NCI-H2171 (cell line): ENCODE data around the gene ZBTB7A.

Source experiments
- DNase-seq: peaks from one replicate; lab custom pipeline; 2025; lab: John Stamatoyannopoulos, UW

The ZBTB7A gene

DNA sequence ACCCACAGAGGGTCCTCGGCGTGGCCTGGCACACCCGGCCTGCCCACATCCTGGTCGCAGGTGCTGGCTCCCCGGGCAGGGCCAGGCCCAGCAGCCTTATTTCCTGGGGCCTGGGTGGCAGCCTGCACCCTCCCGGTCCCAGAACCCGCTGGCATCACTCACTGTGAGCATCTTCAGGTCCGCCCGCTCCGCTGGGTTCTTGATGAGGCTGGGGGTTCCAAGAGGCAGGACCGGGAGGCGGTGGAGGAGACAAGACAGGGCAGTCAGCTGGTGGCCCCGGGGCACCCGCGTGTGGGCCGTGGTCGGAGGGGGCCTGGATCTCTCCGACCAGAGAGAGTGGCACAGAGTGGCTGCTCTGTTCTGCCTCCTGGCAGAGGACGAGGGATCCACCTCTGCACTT lies 27.6 kb upstream of the ZBTB7A start:
- DNase-seq: no peak

DNA sequence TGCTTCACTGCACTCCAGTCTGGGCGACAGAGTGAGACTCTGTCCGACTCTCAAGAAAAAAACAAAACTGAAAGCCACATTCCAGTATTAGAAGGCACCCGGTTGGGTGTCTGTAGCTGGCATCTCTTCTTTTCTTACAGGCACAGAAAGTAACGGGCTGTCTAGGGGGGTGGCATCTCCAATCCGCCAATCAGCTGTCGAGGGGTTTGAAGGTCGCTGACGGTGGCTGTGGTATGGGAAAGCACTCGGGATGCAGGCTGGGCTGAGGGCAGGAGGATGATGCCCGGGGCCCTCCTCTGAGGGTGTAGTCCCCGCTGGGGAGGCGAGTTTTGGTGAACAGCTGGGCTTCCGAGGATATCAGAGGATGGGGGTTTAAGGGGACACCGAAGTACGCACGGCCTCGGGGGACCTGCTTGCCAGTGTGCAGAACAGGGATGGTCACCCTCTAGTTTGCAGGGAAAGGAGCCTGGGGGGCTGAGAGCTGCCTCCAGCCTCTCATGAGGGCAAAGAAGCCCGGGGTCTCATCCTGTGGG lies 27.0 kb upstream of the ZBTB7A start:
- DNase-seq: no peak

DNA sequence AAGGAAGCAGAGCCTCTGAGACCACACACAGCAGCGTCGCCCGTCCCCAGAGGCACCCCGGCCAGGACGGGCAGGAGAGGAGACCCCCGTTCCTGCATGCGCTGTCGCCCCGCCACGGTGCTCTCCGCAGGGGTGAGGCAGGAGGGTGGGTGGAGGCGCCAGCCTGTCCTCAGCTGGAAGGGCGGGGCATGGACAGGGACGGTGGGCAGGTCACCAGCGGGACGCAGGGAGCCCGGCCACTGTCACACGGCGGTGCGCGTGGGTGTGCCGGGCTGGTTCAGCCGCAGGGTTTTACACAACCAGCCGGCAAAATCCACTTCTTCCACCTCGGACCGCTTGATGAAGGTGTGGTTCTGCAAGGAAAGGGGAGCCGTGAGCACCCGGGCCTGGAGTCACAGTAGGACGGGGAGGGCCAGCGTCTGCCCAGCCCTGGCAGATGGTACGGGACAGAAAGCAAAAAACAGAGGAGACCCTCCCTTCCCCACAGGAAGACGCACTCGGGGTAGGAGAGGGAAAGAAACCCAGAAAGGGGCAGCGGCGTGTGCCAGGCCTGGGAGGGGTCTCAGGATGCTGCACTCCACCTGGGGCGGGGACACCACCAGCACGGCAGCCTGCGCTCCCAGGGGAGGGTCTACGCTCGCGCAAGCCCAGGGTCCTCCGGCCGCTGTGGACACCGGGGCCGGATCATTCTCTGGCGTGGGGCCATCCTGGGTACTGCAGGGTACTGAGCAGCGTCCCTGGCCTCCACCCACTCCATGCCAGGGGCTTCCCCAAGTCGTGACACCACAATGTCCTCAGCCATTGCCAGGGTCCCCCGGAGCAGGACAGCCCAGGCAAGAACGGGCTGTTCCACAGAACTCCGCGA lies 23.9 kb upstream of the ZBTB7A start:
- no peak for DNase-seq

DNA sequence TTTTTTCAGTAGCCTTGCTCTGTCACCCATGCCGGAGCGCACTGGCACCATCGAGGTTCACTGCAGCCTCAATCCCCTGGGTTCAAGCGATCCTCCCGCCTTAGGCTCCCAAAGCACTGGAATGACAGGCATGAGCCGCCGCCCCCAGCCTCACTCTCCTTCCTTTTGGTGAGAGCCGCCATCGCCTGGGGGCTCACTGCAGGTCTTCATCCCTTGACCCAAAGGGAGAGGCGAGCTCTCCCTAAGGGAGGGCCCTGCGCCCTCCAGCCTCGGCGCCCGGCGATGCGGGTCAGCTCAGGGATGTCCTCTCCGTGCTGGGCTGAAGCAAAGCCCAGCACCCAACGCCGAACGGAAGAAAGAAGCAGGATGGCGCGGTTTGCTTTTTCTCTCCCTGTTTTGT lies 23.2 kb upstream of the ZBTB7A start:
- DNase-seq: no peak

DNA sequence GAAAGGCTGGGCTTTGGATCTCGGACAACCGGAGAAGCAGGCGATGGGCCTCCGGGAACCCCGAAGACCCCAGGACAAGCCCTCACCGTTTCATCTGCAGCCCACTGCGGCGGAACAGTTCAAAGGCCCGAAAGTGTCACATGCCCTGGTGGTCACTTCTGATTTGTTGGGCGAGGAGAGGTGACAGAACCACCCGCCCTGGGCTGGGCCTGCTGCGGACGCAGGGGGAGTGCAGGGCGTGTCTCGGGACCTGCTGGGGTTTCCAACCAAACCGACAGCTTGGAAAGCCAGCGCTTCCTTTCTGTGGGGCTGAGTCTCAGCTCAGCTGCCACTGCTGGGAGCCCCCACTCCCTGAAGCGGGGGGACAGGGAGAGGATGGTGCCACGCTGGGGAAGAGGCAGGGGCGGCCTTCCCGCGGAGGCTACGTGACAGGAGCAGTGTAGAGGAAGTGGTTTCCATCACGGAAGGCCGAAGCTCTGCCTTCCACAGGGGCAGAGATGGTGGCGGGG lies 22.8 kb upstream of the ZBTB7A start:
- DNase-seq: no peak

DNA sequence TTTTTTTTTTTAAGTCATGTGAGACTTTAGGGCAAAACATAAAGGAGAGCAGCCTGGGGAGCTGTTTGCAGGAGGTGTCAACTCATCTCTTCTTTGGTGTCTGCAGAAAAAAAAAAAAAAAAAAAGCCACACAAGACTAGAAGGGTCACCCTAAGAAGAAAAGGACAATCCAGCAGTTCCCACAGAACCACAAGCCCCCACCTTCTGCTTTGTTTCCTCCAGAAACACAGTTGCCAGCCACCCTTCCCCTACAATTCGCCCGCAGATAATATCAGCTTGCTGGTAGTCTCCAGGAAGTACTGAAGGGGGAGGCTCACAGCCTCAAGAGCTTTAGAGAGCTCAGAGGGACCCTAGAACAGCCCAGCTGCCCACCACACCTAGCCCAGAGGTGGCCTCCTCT lies 22.3 kb upstream of the ZBTB7A start:
- no peak for DNase-seq

DNA sequence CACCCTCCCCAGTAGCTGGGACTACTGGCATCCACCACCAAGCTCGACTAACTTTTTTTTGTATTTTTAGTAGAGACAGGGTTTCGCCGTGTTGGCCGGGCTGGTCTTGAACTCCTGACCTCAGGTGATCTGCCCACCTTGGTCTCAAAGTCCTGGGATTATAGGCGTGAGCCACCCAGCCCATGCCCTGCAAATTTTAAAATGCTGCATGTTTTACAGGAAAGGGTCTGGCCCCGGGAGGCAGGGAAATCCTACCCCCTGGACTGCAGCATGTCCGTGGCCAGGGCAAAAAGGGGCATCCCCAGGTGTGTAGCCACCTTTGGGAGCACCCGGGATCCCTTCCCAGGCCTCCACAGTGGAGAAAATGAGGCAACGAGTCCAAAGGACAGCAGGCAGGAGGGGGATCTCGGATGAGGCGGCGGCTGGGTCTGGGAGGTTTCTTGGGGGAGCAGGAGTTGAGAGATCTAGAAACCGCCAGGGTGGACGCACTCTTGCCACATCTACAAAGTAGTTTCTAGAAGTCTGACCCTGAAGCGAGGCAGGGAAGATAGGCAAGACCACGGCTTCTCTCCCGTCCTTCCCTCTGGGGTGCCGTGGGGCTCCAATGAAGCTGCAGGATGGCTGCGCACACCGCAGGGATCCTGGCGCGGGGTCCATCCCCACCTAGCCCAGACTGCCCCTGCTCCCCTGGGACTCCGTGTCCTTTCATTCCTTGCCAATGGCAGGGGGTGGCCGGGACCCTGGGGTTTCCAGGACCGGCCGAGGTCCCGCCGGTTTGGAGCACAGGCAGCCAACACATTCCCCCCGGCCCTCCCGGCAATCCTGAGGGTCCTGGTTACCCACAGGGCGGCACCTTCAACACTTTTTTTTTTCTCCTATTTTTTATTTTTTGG lies 21.3 kb upstream of the ZBTB7A start:
- no peak for DNase-seq

DNA sequence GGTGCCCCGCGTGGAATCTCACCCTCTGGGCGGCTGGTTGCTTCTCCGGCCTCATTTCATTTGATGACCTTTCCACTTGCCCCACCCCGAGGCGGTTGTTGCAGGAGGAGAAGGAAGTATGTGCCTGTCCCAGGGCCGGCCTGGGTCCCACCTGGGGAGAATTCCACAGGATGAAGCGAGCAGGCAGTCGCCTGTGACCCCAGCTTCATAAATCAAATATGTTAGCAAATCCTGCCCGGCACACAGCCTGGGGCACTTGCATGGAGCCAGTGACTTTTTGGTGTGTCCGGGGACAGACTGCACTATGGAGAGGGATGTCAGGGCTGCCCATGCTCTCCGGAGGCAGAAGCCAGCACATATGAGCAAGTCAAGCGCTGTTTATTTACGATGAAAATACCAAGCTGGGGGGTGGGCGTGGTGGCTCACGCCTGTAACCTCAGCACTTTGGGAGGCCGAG lies 19.7 kb upstream of the ZBTB7A start:
- no peak for DNase-seq

DNA sequence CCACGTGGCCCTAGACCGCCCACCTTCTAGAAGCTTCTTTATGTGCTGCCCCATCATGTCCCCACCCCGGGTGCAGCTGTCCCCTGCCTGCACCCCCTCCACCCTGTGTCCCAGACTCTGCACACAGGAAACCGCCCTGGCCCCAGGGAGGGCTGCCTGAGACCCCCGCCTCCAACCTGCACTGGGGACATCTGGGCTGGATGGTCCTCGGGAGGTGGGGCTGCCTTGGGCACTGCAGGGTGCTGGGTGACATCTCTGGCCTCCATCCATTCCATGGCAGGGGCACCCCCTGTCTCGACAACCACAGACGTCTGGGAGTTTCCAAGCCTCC lies 17.8 kb upstream of the ZBTB7A start:
- no peak for DNase-seq

DNA sequence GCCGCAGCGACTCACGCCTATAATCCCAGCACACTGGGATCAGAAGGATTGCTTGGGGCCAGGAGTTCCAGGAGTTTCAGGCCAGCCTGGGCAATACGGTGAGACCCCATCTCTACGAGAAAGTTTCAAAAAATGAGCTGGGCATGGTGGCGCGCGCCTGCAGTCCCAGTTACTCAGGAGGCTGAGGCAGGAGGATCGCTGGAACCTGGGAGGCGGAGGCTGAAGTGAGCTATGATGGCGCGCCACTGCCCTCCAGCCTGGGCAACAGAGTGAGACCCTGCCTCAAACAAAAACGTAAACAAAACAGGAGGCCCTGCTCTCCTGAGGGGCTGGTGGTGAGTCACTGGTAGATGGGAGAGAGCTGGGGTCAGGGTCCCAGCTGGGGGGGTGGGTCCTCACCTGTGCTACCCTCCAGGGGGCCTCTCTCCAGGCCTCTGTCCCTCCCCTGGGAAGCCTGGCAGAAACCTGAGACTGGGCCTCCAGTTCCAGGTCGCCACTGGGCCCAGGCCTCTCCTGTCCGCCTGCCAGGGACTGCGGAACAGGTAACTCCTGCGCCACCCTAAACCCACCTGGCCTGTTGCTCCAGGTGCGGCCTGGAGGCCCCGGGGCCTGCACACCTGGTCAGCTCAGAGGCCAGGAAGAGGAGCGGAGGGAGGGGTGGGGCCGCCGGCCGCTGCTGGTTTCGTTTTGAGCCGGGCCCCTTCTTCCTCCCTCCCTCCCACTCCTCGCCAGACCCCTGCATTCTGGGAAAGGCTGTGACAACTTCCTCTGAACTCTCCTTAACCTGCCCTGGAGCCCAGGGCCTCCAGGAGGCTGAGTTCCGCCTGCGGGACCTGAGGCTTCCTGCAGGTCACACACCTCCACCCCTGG lies 17.2 kb upstream of the ZBTB7A start:
- no peak for DNase-seq

DNA sequence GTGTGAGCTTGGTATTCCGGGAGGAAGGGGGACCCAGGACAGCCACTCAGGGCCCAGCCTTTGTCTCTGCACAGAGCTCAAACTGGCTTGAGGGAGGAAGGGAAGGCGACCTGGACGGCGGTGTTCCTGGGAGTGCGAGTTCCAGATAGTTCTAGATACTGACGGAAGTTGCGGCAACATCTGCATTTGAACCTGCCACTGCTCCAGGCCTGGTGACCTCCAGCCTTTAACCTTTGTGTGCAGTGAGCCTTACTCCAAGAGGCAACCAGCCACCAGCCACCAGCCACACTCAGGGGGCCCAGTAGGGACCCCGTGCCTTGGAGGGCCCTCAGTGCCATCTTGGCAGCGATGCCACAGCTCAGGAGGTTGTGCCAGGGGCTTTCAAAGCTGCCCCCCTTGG lies 15.5 kb upstream of the ZBTB7A start:
- no peak for DNase-seq

DNA sequence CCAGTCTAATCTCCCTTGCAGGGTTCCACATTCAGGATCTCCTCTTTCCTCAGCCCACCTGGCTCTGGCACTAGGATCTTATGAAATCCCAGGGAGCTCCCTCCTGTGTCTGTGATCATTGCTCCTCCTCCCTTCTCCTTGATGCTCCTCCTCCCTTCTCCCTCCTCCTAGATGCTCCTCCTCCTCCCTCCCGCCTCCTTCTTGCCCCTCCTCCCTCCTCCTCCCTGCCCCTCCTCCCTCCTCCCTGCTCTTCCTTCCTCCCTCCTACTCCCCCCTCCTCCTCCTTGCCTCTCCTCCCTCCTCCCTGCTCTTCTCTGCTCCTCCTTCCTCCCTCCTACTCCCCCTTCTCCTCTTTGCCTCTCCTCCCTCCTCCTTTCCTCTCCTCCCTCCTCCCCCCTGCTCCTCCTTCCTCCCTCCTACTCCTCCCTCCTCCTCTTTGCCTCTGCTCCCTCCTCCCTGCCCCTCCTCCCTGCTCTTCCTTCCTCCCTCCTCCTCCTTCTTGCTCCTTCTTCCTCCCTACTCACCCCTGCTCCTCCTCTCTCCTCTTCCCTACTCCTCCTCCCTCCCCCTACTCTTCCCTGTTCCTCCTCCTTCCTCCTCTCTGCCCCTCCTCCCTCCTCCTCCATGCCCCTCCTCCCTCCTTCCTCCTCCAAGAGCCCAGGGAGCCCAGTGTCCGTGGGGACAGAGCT lies 14.9 kb upstream of the ZBTB7A start:
- DNase-seq: no peak

DNA sequence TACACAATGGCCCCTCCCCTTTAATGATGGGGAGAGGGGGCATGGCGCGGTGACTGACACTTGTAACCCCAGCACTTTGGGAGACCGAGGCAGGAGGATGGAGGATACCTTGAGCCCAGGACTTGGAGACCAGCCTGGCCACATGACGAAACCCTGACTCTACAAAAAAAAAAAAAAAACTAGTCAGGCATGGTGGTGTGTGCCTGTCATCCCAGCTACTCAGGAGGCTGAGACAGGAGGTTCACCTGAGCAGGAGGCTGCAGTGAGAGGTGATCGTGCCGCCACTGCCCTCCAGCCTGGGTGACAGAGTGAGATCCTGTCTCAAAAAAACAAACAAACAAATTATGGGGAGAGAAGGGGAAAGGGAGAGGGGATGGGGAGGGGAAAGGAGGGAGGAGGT lies 13.8 kb upstream of the ZBTB7A start:
- DNase-seq: no peak

DNA sequence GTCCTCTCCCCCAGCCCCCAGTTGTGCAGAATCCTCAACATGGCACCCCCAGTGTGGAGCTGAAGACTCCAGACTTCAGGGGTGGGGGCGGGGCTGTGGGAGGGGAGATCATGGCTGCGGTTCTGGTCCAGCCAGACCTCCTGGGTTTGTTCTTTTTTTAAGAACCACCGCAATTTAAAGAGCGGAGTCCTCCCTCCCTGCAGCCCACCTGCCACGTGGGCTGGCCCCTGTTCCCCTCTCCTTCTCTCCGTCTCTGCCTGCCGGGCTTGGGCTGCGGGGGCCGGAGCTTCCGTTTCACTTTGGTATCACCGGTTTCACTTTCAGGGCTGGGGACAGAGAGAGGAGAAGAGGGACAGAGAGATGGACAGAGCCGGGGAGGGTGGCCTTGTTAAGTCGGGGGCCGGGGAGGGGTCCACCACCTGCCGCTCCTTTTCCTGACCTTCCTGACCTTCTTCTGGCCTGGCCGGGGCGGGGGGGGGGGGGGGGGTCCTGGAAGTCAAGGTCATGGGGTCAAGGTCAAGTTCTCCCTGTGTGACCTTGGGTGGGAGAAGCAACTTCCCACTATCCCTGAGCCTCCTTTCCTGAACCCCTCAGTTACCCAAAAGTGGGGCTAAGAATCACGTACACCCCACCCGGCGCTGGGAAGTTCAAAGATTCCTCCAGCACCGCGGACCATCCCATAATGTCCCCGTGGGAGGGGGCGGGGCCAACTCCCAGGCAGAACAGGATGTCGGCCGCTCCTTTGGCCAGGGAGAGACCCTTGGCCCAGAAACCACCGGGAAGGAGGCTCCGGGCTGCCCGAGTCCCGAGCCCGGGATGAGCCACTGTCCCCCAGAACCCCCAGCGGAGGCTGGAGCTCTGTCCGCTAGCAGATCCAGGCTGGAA lies 11.3 kb upstream of the ZBTB7A start:
- DNase-seq: no peak

DNA sequence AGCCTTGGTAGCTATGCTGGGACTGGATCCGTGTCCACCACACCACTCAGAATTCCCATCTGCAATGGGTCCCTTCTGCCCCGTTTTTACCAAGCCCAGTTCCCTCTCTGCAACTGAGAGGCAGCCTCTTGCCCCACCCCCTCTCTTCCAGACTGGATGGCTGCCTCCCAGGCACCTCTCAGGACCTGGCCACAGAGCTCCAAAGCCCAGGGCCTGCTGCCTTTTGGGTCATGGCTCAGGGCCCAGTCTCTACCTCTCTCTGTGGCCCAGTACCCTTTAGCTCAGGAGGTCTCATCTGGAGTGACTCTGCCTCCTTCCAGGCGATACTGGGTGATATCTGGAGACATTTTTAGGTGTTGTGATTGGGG lies 10.3 kb upstream of the ZBTB7A start:
- no peak for DNase-seq

DNA sequence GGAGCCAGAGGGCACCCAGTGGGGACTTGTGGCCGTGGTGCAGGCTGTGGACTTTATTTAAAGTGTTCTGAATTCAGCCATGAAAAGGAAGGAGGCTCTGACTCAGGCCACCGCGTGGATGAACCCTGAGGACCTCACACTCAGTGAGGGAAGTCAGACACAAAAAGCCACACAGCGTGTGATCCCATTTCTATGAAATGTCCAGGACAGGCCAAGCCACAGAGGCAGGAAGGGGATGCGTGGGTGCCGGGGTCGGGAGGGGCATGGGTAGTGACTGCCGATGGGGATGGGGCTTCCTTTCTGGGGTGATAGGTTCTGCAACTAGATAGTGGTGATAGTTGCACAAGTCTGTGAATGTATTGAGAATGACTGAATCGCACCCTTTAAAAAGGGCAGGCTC lies 8.7 kb upstream of the ZBTB7A start:
- no peak for DNase-seq

DNA sequence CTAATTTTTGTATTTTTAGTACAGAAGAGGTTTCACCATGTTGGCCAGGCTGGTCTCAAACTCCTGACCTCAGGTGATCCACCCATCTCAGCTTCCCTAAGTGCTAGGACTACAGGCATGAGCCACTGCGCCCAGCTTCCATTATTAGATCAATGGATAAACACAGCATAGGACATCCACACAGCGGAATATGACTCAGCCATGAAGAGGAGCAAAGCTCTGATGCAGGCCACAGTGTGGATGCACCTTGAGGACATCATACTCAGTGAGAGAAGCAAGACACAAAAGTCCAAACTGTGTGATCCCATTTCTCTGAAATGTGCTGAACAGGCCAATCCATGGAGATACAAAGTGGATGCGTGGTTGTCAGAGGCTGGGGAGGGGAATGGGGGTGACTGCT lies 4.9 kb upstream of the ZBTB7A start:
- no peak for DNase-seq

DNA sequence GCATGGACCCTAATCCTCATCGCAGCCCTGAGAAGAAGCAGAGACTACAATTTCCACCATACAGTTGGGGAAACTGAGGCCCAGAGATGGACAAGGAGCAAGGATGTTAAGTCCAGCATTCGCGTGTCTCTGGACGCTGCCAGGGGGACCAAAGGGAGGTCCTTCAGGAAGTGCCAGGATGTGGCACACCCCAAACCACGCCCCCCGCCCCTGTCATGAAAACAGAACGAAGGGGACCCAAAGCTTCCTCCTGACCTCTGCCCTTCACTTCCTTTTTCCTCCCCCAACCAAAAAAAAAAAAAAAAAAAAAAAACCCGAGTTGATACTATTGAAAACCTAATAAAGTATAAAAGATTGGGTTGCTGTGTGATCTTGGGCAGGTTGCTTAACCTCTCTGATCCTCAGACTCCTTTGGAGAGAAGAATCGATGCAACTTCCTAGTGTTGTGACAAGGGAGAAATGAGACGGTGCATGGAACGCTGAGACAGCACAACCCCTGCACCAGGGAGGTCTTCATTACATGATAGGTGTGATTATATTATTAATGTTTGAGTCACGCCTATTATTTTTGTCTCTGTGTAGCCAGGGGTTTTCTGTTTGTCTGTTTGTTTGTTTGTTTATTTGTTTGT lies 2.7 kb upstream of the ZBTB7A start:
- no peak for DNase-seq

DNA sequence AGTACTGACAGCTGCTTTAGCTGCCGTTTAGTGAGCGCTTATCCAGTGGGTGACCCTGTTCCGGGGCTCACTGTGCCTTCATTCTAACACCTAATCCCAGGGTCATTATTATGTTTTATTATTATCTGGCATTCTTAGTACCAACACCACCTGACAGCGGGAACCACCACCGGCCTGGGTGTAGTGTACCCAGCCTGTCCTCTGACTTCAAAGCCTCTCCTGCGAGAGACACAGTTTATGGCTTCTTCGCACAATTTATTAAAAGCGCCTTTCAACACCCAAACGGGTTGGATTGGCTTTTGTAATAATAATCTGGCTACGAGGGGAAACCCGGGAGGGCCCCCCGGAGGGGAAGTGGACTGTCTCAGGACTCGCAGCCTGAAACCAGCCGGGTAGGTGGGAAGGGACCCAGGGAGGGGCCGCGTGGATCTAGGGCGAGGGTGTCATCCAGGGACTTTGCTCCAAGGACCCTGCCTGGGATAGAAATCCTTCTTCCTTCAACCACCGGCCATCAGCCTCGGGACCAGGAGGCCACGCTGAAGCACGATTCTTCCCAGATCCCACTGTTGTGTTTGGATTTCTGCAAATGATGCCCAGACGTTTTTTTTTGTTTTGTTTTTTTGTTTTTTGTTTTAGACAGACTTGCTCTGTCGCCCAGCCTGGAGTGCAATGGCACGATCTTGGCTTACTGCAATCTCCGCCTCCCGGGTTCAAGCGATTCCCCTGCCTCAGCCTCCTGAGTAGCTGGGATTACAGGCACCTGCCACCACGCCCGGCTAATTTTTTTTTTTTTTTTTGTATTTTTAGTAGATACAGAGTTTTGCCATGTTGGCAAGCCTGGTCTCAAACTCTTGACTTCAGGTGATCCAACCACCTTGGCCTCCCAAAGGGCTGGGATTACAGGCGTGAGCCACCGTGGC lies 1.6 kb upstream of the ZBTB7A start:
- DNase-seq: no peak
